NCI-H526 (cell line): Measurements from ENCODE around the gene LRRTM2.
"Not testable (repeated sequence)": the region's sequence is repeated elsewhere in the genome, so short reads cannot be mapped to it uniquely, and the experiment has no call there.

ENCODE experiments used
- DNase-seq, 2 experiments: peaks; one replicate each; lab custom pipeline; 2025; lab: John Stamatoyannopoulos, UW

LRRTM2 gene

DNA sequence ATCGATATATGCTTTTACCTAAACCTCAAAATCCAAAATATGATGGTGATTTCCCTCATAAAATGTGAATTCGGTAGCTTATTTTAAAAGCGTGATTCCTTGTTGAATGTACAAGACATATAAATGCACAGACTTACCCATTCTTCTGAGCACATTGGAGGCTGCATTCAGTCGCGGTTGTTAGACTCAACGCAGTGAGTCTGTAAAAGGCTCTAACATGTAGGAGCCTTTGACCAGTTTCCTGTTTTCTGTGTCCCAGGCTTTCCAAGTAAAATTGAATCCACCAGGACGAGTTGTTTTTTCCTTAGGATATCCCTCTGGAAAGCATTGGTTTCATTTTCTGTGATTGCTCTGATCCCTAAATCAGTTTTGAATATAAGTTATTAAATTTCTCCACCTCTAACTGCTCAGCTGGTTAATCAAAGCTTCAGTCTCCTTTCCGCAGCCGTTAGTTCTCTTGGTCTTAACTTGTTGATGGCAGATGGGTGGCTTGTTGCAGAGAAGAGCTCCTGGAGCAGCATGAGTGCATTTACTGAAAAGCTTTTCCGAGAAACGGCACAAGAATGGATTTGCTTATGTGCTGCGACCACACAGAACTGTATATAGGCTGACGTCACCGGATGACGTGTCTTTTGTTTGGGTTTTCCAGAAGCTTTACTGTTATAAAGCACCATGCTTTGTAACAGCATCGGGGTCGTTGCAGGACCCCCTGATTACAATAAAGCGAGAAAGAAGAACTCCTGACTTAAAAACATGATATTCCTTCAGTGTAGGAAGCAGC is at the start of gene LRRTM2:
Gene LRRTM2 (minus strand): TSS at position 565 of the 781 bp plus-strand sequence. CDS start 424 bp downstream, at position 141.
- no peak for DNase-seq

DNA sequence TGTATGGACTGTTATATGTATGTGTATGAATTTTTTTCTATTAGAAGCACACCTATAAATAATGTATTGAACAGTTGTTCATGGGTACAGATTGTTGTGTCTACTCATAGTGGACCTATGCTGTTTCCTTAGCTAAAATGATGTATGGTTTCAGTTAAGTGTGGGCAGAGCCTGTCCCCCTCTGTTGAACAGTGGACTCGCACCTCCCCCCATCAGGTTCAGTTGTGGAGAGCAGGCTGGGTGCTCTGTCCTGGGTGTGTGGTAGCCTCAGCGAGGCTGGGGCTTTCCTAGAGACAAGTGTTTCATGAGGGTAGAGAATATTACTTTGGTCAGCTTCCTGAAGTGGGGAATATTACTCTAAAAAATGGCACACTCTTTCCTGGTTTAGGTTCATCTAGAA is 47.4 kb upstream of the LRRTM2 start:
- DNase-seq, result no peak

DNA sequence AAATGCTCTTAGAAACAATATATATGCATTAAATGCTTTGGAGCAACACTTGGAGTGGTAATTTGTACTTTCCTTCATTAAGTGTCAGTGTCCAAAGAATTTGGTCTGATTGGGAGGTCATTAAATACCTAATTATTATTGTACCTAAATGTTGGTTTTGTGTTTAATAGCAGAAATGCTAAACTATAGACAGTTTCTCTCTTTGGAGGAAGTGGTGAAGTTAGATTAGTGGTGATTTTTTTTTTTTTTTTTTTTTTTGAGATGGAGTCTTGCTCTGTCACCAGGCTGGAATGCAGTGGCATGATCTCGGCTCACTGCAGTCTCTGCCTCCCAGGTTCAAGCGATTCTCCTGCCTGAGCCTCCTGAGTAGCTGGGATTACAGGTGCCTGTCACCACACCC is 46.2 kb upstream of the LRRTM2 start:
- DNase-seq, result not testable (repeated sequence)

- DNase-seq, result no peak
Observed at GRCh38 chr5:138920181-138920580, 45.0 kb upstream of the LRRTM2 start.

DNA sequence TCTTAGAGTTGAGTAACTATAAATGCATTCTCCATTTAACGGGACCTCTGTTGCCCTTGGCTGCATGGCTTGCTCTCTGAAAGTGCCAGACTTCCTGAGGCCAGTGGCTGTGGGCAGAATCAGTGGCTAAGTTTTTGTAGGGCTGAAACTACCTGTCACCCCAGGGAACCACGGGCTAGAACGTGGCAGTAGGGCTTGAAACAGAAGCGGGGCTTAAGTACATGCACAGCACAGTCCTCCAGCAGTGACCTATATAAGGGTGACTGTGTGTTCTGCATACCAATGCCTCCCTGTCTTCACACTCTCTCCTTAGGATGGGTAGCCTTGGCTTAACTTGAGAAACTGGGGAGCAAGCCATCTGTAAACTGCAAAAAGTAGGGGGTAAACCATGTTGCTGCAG is 43.6 kb upstream of the LRRTM2 start:
- peak in 1 of 2 experiments; percentile 20 for DNase-seq

DNA sequence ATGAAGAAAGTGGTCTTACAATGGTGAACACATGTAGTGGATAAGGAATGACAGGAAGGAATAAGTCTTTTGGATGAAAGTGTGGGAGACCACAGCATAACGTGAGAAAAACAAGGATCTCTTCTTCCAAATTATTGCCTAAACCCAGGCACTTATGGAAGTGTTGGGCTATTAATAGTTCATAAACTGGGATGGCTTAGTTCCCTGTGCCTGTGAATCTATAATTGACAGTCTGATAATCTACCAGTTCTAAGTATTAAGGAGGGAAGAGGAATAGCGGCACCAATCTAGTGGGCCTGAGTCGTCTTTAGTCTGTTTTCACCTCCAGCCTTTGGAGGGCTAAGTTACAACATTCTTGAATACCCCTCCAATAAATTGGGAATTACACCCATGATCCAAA is 39.2 kb upstream of the LRRTM2 start:
- DNase-seq, result no peak

- DNase-seq, result no peak
Observed at GRCh38 chr5:138913773-138914172, 38.6 kb upstream of the LRRTM2 start.

GRCh38 chr5:138912093-138912492 is 37.0 kb upstream of the LRRTM2 start:
- DNase-seq, result no peak

DNA sequence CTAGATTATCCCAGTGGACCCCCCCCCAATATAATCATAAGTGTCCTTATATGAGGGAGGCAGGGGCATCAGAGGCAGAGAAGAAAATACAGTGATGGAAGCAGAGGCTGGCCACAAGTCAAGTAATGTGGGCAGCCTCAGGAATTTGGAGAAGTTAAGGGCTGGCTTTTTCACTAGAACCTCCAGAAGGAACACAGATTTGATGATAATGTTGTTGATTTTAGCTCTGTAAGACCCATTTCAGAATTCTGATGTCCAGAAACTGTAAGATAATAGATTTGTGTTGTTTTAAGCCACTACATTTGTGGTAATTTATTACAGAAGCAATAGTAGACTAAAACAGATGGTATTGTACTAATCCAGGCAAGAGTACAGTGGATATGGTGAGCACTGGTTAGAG is 36.3 kb upstream of the LRRTM2 start:
- no peak for DNase-seq

- no peak for DNase-seq
Observed at GRCh38 chr5:138910546-138911185, 35.5 kb upstream of the LRRTM2 start.

GRCh38 chr5:138909734-138910133 is 34.6 kb upstream of the LRRTM2 start:
- DNase-seq, result no peak

DNA sequence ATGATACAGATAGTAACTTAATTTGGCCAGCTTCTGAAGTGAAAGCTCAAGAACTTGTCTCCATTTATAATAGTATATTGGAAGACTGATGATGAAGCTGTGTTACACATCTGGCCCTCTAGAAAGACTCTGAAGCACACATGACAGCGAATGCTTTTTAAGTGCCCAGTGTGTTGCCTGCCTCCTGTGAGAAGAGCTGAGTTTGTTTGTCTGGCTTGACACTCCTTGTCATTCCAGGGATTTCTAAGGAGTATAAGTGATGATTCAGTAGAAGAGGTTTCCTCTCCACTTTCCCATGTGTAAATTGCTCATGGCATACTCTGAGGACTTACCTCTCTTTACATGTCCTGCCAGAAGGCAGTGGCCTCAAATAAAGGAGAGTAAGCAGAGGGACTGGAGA is 30.4 kb upstream of the LRRTM2 start:
- DNase-seq, result no peak

DNA sequence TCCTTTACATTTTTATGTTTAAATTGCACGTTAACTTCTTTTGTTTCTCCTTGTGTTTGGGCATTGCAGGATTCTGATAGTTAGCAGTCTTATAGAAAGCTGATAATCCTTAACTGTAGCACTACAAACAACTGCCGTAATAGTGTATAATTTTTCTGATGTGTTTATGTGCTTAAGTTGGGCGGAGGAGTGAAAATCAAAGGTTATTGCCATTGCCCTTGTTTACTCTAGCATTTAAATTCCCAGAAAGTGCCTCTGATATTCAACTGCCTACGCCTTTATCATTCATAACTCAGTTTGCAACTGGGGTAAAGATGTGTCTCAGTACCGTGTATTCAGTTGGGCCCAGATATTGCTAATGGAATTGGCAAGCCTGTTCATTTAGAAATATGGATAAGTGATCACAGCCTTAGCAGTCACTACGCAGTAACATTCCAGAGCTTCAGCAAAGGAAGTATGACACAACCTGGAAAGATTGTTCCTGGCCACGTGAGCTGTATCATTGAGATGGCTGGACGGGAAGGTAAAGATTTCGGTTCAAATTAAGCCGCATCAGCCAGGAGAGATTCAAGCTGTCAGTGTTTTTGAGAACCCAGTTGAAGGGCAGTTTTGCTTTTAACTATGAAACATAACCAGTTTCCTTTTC is 28.1 kb upstream of the LRRTM2 start:
- DNase-seq, result no peak

DNA sequence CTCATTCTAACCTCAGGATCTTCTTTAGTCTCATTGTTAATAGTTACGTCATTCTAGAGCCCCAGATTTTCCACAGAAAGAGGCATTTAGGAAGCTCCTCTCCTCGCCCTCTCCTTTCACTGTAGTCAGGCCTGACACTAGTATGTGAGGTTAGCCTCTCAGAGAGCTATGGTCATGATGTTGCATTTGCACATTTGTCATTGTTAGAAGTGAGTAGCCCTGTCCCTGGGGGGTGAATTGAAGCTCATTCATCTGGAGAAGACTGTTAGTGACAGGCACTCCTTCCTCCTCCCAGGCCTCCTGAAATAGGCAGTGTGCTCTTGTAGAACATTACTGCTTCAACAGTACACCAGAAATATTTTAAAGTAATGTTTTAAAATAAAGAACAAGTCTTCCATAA is 26.6 kb upstream of the LRRTM2 start:
- DNase-seq, result no peak

GRCh38 chr5:138900281-138900965 is 25.3 kb upstream of the LRRTM2 start:
- DNase-seq, result no peak

DNA sequence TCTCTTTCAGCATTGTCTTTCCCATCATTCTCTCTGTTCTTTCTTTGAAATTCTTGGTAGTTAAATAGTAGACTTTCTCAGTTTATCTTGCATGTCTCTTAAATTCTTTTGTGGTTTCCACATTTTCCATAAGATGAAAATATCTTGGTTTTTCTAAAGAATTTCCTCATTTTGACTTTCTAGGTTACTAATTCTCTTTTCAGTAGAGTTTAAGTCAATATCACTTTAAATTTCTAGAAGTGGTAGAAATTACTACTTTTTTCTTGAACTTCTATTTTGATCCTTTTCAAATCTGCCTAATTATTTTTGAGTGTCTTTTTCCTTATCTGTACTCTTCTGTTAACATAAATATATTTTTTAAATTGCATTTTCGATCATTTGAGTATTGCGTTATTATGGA is 23.6 kb upstream of the LRRTM2 start:
- no peak for DNase-seq

GRCh38 chr5:138898299-138898698 is 23.2 kb upstream of the LRRTM2 start:
- no peak for DNase-seq

DNA sequence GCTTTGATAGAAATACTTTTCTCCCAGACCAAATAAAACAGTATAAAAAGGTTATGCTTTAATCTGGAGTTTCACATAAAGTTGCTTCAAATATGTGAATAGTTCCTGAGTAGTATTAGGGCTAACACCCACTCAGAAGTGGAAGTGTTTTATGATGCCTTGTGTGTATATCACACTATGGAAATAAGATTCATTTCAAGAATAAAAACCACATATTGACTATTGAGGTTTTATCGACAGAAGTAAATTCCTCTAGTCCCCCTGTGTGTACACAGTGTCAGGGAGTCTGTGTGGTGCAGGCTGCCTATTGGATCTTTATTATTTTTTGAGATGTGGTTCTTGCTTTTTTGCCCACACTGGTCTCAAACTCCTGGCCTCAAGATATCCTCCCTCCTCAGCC is 20.8 kb upstream of the LRRTM2 start:
- no peak for DNase-seq

GRCh38 chr5:138890644-138891043 is 15.5 kb upstream of the LRRTM2 start:
- no peak for DNase-seq

DNA sequence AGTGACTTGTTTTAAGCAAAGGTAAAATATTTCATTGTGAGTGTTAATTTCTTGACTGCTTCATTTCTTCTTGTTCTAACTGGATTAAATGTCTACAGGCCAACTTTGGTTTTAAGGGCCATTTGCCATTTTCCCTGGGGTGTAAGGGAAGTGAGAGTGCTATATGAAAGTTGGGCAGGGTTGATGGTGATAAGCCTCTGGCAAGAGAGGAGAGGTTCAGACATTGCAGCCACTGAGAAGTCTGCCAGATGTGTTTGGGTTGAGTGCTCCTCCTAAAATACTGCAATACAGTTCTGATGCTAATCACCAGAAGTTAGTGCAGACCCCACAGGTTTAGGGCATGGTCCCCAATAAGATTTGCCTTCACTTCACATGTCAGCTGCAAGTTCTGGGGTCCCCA is 14.9 kb upstream of the LRRTM2 start:
- DNase-seq, result no peak

GRCh38 chr5:138884554-138884953 is 9.4 kb upstream of the LRRTM2 start:
- DNase-seq, result no peak

GRCh38 chr5:138884094-138884493 is 9.0 kb upstream of the LRRTM2 start:
- DNase-seq, result no peak

DNA sequence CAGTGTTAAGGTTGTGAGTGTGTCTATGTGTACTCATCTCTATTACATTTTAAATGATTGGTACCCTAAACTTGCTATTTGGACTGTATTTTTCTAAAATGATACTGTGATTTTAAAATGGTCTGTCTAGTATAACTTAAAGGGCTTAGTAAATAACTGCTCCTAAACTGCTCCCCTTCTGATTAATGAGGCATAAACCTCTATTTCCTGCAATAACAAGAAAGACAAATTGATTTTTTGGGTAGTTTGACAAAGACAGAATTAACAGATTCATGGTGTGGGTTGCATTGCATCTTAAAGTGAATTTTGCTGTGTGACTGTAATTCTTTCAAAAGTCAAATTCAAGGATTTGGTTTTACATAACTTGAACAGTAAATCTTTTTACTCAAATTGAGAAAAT is 8.1 kb upstream of the LRRTM2 start:
- DNase-seq, result no peak
